K562 (cell line): ENCODE data around the gene RNGTT. TPM values are rescaled to one million over a fixed set of nuclear protein-coding genes. Genes with fewer than 3 reads are reported as not detected.

Experiments
- ATAC-seq: fragments of 200-7000 bp; cut with Tn5 transposase; 3 replicates; pipeline ENCODE4 v1.9.1; 2020; ENCODE audit warnings: moderate library complexity
- BruUV-seq: library from RNA; stranded (reverse); fragments of 400-500 nt; replicated peaks from 2 replicates; lab custom pipeline; 2021; lab: Mats Ljungman, UMichigan
- CTCF ChIA-PET: fragments of 300-600 bp; formaldehyde crosslinking; extraction: SDS; loops from one replicate; lab custom pipeline; 2021; ENCODE audit warnings: low intra/inter-chr PET ratio; lab: Yijun Ruan, JAX
- POLR2A ChIA-PET: fragments of 300-600, 350-650 bp; sonication (Branson Sonifier 250); formaldehyde crosslinking; extraction: SDS; loops from one replicate; lab custom pipeline; 2021; ENCODE audit warnings: antibody characterized with exemption, inconsistent platforms; lab: Yijun Ruan, JAX
- DNase-seq, 4 experiments: peaks; one replicate each; pipeline versions ENCODE4 v3.0.0 to v3.0.0-alpha.2; 2011 to 2018; ENCODE audit warnings: low spot score in 3 of 4, mixed read lengths in 3 of 4; ENCODE audit errors: extremely low read depth in 1 of 4
- FAIRE-seq: peaks from 2 replicates; lab custom pipeline; 2011; peaks lifted over from hg19 to GRCh38; lab: Jason Lieb, UNC
- H2AFZ ChIP-seq: 2 replicates; pipeline ENCODE4 v1.6.0; 2011; ENCODE audit warnings: low read depth, low read length, control low read depth, inconsistent platforms
- H3K27ac ChIP-seq: fragments of 200-600 bp; 3 replicates; pipeline ENCODE4 v1.8.0; 2011; ENCODE audit warnings: low read depth, mild to moderate bottlenecking, control low read depth, inconsistent platforms, low read length, moderate library complexity, mixed read lengths; ENCODE audit errors: extremely low read depth
- H3K27me3 ChIP-seq, 2 experiments: fragments of 300-600 bp in 1 of 2; 2 replicates in 1 of 2; 3 replicates in 1 of 2; pipeline versions ENCODE4 v1.6.0 to v1.8.0; 2011; ENCODE audit warnings: inconsistent platforms in 2 of 2, low read length in 2 of 2, mild to moderate bottlenecking in 1 of 2, mixed read lengths in 1 of 2, moderate library complexity in 1 of 2; ENCODE audit not compliant: control insufficient read depth in 2 of 2, insufficient read depth in 2 of 2
- H3K36me3 ChIP-seq: fragments of 300-600 bp; 3 replicates; pipeline ENCODE4 v1.8.0; 2011; ENCODE audit warnings: mild to moderate bottlenecking, low read length, inconsistent platforms; ENCODE audit not compliant: control insufficient read depth, insufficient read depth
- H3K4me1 ChIP-seq, 2 experiments: fragments of 200-600 bp in 1 of 2; replicated peaks in 1 of 2; 2 replicates in 1 of 2; 3 replicates in 1 of 2; pipeline versions ENCODE4 v1.5.1 to v1.8.0; 2011; ENCODE audit warnings: inconsistent platforms in 2 of 2, low read length in 2 of 2, mild to moderate bottlenecking in 1 of 2, mixed read lengths in 1 of 2, moderate library complexity in 1 of 2; ENCODE audit not compliant: control insufficient read depth in 2 of 2, insufficient read depth in 2 of 2
- H3K4me2 ChIP-seq: 2 replicates; pipeline ENCODE4 v1.6.1; 2011; ENCODE audit warnings: low read length, control low read depth, inconsistent platforms, mixed read lengths; ENCODE audit not compliant: insufficient read depth
- H3K4me3 ChIP-seq: fragments of 200-600 bp; sonication (generic), shearing (Covaris generic); 2 replicates; pipeline ENCODE4 v1.5.1; 2016; ENCODE audit warnings: control low read depth, inconsistent platforms
- H3K79me2 ChIP-seq: fragments of 200-600 bp; 3 replicates; pipeline ENCODE4 v1.8.0; 2011; ENCODE audit warnings: low read length, inconsistent platforms; ENCODE audit not compliant: control insufficient read depth, insufficient read depth
- H3K9ac ChIP-seq, 2 experiments: 2 replicates each; pipeline versions ENCODE4 v1.6.0 to v1.6.1; 2011; ENCODE audit warnings: low read depth in 2 of 2, low read length in 2 of 2, control low read depth in 1 of 2, inconsistent platforms in 1 of 2, mild to moderate bottlenecking in 1 of 2, mixed read lengths in 1 of 2; ENCODE audit not compliant: insufficient read depth in 1 of 2
- H3K9me1 ChIP-seq: one replicate; pipeline ENCODE4 v1.6.0; 2011; ENCODE audit warnings: inconsistent platforms, mild to moderate bottlenecking, low read length, moderate library complexity; ENCODE audit not compliant: control insufficient read depth, insufficient read depth
- H3K9me3 ChIP-seq: replicated peaks from 2 replicates; pipeline ENCODE4 v1.5.1; 2011; ENCODE audit warnings: low read depth, low read length, inconsistent platforms; ENCODE audit not compliant: control insufficient read depth, insufficient read depth
- H4K20me1 ChIP-seq: replicated peaks from 2 replicates; pipeline ENCODE4 v1.6.1; 2011; ENCODE audit warnings: low read length, inconsistent platforms, mixed read lengths; ENCODE audit not compliant: control insufficient read depth, insufficient read depth
- CEBPB ChIP-seq: fragments of 450-650 bp; IDR thresholded peaks from 2 replicates; pipeline ENCODE4 v1.6.1; 2016; ENCODE audit warnings: missing genetic modification characterization, missing compliant biosample characterization
- POLR3A ChIP-seq: IDR thresholded peaks from 2 replicates; pipeline ENCODE4 v1.6.1; 2011; ENCODE audit warnings: borderline replicate concordance, mild to moderate bottlenecking, moderate library complexity; ENCODE audit not compliant: insufficient read length, insufficient read depth; ENCODE audit errors: extremely low read depth
- SRSF1 ChIP-seq: fragments of 200-400 bp; formaldehyde crosslinking; IDR thresholded peaks from 2 replicates; pipeline ENCODE4 v1.6.1; 2017; ENCODE audit warnings: mild to moderate bottlenecking, low read depth, low read length, moderate library complexity
- XRCC5 ChIP-seq: fragments of 200-400 bp; formaldehyde crosslinking; IDR thresholded peaks from 2 replicates; pipeline ENCODE4 v1.6.1; 2017; ENCODE audit warnings: low read depth, mild to moderate bottlenecking, low read length
- ZNF609 ChIP-seq: sonication (generic); formaldehyde crosslinking; IDR thresholded peaks from 2 replicates; pipeline ENCODE4 v1.8.1; 2023; ENCODE audit warnings: missing genetic modification reagents, mild to moderate bottlenecking, borderline replicate concordance
- WGBS: fragments of 100-300 bp; shearing (Covaris generic); methylation state at CpG from one replicate; pipeline ENCODE4 v1.1.6; 2016; ENCODE audit warnings: low coverage, mixed read lengths; ENCODE audit not compliant: insufficient coverage; ENCODE audit errors: missing lambda C conversion rate; 5-methylcytosine and 5-hydroxymethylcytosine counted together
- in situ Hi-C: fragments of 300-500 bp; cut with MboI; formaldehyde crosslinking; loops from 4 replicates; pipeline ENCODE4 v1.15.0; 2018; ENCODE audit warnings: inconsistent platforms, mixed read lengths
- intact Hi-C: fragments of 100-400 bp; cut with micrococcal nuclease; formaldehyde crosslinking; loops from 2 replicates; pipeline ENCODE4 v1.14.2; 2022
- polyA plus RNA-seq, 8 experiments: library from polyadenylated mRNA; depleted of rRNA in 4 of 8; stranded (reverse) in 5 of 8; unstranded in 3 of 8; fragments of >200 nt; fragmentation: Nextera tagmentation in 2 of 8; fragmentation: Illumina TruSeq in 1 of 8; extraction: Ambion mirVana in 2 of 8; extraction: Trizol in 1 of 8; gene quantifications; 2 replicates each; pipeline versions ENCODE4 v1.2.1 to v1.2.3, GENCODE V29; 2011 to 2014; ENCODE audit warnings: inconsistent platforms in 1 of 8, missing spikeins in 1 of 8
- total RNA-seq, 7 experiments: library from RNA; depleted of rRNA in 6 of 7; stranded (reverse); fragments of >200 nt in 6 of 7; fragmentation: Illumina TruSeq in 2 of 7; extraction: Trizol in 2 of 7; gene quantifications; 2 replicates each; pipeline versions ENCODE4 v1.2.1 to v1.2.3, GENCODE V29; 2011 to 2021; ENCODE audit warnings: low replicate concordance in 1 of 7
- TF ChIP-seq, protein P1 (sequence below): fragments of 250-450 bp; sonication (Bioruptor Pico); IDR thresholded peaks from 2 replicates; pipeline ENCODE4 v1.9.0; 2021; ENCODE audit warnings: mild to moderate bottlenecking, inconsistent platforms

RNGTT gene
- total and polyA plus RNA-seq, 9 of the 15 experiments (the other 6 are each of a cell fraction or from before 2014, with no cell fraction given), result 6.1 to 31.7 (median 19.5) TPM

DNA sequence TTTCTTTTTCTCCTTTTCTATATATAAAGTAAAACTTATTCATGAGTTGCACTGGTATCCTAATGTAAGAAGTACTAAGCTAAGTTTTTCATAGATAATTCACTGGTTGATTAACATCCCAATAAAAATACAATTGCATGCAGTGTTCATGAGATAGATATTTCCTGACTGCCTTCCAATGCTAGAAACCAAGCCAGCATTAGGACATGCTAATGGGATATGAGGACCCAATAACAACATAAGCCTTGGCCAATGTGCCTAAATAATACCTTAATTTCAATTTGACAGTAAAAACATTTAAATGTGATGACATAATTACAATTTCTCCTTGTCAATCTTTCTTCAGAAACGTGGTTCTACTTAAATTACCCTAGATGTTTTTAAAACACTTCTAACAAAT, 152.7 kb downstream of the RNGTT start:
- no peaks in the 10 kb centered on the region for H3K9me1 ChIP-seq
- in situ Hi-C loops (no loop called here), intact Hi-C loops (no loop called here)
- no peak overlapping the region for H2AFZ ChIP-seq
- no peak overlapping the region for H3K27ac ChIP-seq
- H3K9me3 ChIP-seq, result peaks cover 5% of the 10 kb centered on the region; the same call in 1 of the 2 replicates
- DNase-seq, result no peak
- FAIRE-seq, result no peak
- POLR2A ChIA-PET, result no interaction called here
- no peak for ATAC-seq
- peaks cover 0 to 5% of the 10 kb centered on the region in 2 experiments; a peak in 1 of 5 replicates for H3K4me1 ChIP-seq
- no peak overlapping the region for H3K4me3 ChIP-seq
- H3K4me2 ChIP-seq, result no peak overlapping the region
- H3K79me2 ChIP-seq, result 0 out of 3 replicates have a peak, but pooled peaks cover 2% of the 10 kb centered on the region
- WGBS, result 32% methylated on average over 1 of the region's 1 CpG
- no peaks in the 10 kb centered on the region for H4K20me1 ChIP-seq
- BruUV-seq, result no TSS peak
- no peaks in the 10 kb centered on the region for H3K27me3 ChIP-seq
- TF ChIP-seq XRCC5, result no peak
- no peak overlapping the region for H3K9ac ChIP-seq
- H3K36me3 ChIP-seq, result peaks cover 3% of the 10 kb centered on the region; the same call in 2 of the 3 replicates
- CTCF ChIA-PET, result no interaction called here

DNA sequence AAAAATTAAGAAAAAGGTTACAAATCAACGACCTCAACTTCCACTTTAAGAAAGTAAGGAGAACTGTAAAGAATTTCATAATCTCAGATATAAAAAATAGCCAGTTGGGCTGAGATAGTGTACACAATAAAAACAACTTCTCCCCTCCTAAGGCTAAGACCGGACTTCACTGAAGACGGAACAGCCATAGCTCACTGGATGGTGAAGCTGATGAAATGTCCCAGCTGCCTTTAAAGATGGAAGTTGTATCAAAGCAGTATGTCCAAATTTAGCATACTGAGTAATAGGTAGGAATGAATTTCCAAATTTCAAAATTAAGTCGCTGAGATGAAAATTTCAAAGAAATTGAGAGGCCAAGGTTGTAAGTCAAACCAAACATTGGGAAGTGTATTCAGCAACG, 153.3 kb downstream of the RNGTT start:
- BruUV-seq, result no TSS peak
- Histone ChIP-seq H3K9me3 (peaks cover 5% of the 10 kb centered on the region; the same call in 1 of the 2 replicates), H3K4me3 (no peak overlapping the region), H3K27me3 (no peaks in the 10 kb centered on the region), H3K36me3 (peaks cover 3% of the 10 kb centered on the region; the same call in 2 of the 3 replicates), H3K27ac (no peak overlapping the region), H3K4me1 (peaks cover 0 to 3% of the 10 kb centered on the region in 2 experiments; a peak in 1 of 5 replicates), H3K79me2 (0 out of 3 replicates have a peak, but pooled peaks cover 2% of the 10 kb centered on the region), H2AFZ (no peak overlapping the region), H3K4me2 (no peak overlapping the region), H3K9ac (no peak overlapping the region), H3K9me1 (no peaks in the 10 kb centered on the region), H4K20me1 (no peaks in the 10 kb centered on the region)
- intact Hi-C loops (no loop called here), in situ Hi-C loops (no loop called here)
- DNase-seq, result no peak
- ChIA-PET CTCF (no interaction called here), POLR2A (no interaction called here)
- WGBS, result 66% methylated on average over 5 of the region's 5 CpGs
- no peak for ATAC-seq
- no peak for FAIRE-seq
- TF ChIP-seq, protein P1, sequence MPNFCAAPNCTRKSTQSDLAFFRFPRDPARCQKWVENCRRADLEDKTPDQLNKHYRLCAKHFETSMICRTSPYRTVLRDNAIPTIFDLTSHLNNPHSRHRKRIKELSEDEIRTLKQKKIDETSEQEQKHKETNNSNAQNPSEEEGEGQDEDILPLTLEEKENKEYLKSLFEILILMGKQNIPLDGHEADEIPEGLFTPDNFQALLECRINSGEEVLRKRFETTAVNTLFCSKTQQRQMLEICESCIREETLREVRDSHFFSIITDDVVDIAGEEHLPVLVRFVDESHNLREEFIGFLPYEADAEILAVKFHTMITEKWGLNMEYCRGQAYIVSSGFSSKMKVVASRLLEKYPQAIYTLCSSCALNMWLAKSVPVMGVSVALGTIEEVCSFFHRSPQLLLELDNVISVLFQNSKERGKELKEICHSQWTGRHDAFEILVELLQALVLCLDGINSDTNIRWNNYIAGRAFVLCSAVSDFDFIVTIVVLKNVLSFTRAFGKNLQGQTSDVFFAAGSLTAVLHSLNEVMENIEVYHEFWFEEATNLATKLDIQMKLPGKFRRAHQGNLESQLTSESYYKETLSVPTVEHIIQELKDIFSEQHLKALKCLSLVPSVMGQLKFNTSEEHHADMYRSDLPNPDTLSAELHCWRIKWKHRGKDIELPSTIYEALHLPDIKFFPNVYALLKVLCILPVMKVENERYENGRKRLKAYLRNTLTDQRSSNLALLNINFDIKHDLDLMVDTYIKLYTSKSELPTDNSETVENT (CRISPR knock-in tag), result no peak
- TF ChIP-seq SRSF1, result no peak
- no peak for TF ChIP-seq POLR3A
- no peak for TF ChIP-seq ZNF609 (CRISPR knock-in tag)
- TF ChIP-seq CEBPB, result no peak
